Prostate gland (tissue), 2 donors: ENCODE measurements around the gene NISCH.

Experiments used
- CTCF ChIP-seq, 4 experiments: fragments of 200-600 bp in 2 of 4; fragments of 450-650 bp in 2 of 4; sonication (generic) in 2 of 4; IDR thresholded peaks; 1 replicate in 3 of 4; 2 replicates in 1 of 4; pipeline ENCODE4 v1.5.1; 2016 to 2019; ENCODE audit warnings: antibody characterized with exemption in 4 of 4, mild to moderate bottlenecking in 2 of 4, moderate library complexity in 2 of 4
- POLR2A ChIP-seq: fragments of 450-650 bp; IDR thresholded peaks from one replicate; pipeline ENCODE4 v1.6.1; 2016; ENCODE audit warnings: antibody characterized with exemption, mild to moderate bottlenecking
- POLR2AphosphoS5 ChIP-seq: sonication (generic); formaldehyde crosslinking; IDR thresholded peaks from one replicate; pipeline ENCODE4 v1.6.1; 2017; ENCODE audit warnings: antibody characterized with exemption

GRCh38 chr3:52527732-52528585 is 72.6 kb downstream of the NISCH start:
- TF ChIP-seq CTCF (IDR thresholded peaks at IDR 0.05) (no peak), POLR2A (no peak), POLR2AphosphoS5 (no peak)
